ENCODE measurements around the gene FSTL4.
"Not testable (repeated sequence)": the region's sequence is repeated elsewhere in the genome, so short reads cannot be mapped to it uniquely, and the experiment has no call there.

FSTL4 gene

GRCh38 chr5:133446440-133446839 lies 165.9 kb downstream of the FSTL4 start:
- TF ChIP-seq CTCF (IDR thresholded peaks at IDR 0.05; ENCODE audit: insufficient read depth, low read length, missing control alignments) = no peak
- POLR2A ChIA-PET = no interaction called here
- CTCF ChIA-PET = no interaction called here
- H3K4me3 ChIP-seq (ENCODE audit: low read depth, low read length) = no peak overlapping the region
- DNase-seq (ENCODE audit: low read depth, low spot score) = no peak

GRCh38 chr5:133445744-133446143 lies 166.6 kb downstream of the FSTL4 start:
- no peak for TF ChIP-seq CTCF (IDR thresholded peaks at IDR 0.05; ENCODE audit: insufficient read depth, low read length, missing control alignments)
- H3K4me3 ChIP-seq (ENCODE audit: low read depth, low read length) = no peak overlapping the region
- DNase-seq (ENCODE audit: low read depth, low spot score) = no peak
- CTCF ChIA-PET = interaction anchor here (1.1 kb wide), 1 partner anchor 21 kb away, joined by 3 read pairs; no protein-coding TSS in a partner anchor
- POLR2A ChIA-PET = no interaction called here

GRCh38 chr5:133445204-133445603 lies 167.1 kb downstream of the FSTL4 start:
- DNase-seq (ENCODE audit: low read depth, low spot score); POLR2A ChIA-PET; H3K4me3 ChIP-seq (ENCODE audit: low read depth, low read length): not testable (repeated sequence)
- CTCF ChIA-PET = interaction anchor here (1.1 kb wide), 1 partner anchor 21 kb away, joined by 3 read pairs; no protein-coding TSS in a partner anchor

- TF ChIP-seq CTCF (IDR thresholded peaks at IDR 0.05; ENCODE audit: insufficient read depth, low read length, missing control alignments) = no peak
- ChIA-PET CTCF (no interaction called here), POLR2A (no interaction called here)
- DNase-seq (ENCODE audit: low read depth, low spot score) = no peak
- H3K4me3 ChIP-seq (ENCODE audit: low read depth, low read length) = no peak overlapping the region
Observed at GRCh38 chr5:133444711-133445110, 167.6 kb downstream of the FSTL4 start.

GRCh38 chr5:133441166-133441815 lies 171.1 kb downstream of the FSTL4 start:
- no peak for TF ChIP-seq CTCF (IDR thresholded peaks at IDR 0.05; ENCODE audit: insufficient read depth, low read length, missing control alignments)
- no peak overlapping the region for H3K4me3 ChIP-seq (ENCODE audit: low read depth, low read length)
- CTCF ChIA-PET = no interaction called here
- no peak for DNase-seq (ENCODE audit: low read depth, low spot score)
- POLR2A ChIA-PET = no interaction called here

GRCh38 chr5:133440467-133441115 lies 171.8 kb downstream of the FSTL4 start:
- CTCF ChIA-PET = interaction anchor here (1.4 kb wide), 1 partner anchor 17 kb away, joined by 4 read pairs; no protein-coding TSS in a partner anchor
- POLR2A ChIA-PET = no interaction called here
- no peak overlapping the region for H3K4me3 ChIP-seq (ENCODE audit: low read depth, low read length)
- TF ChIP-seq CTCF (IDR thresholded peaks at IDR 0.05; ENCODE audit: insufficient read depth, low read length, missing control alignments) = no peak
- DNase-seq (ENCODE audit: low read depth, low spot score) = no peak
